ENCODE measurements around the gene MTHFSD.

The MTHFSD gene

DNA sequence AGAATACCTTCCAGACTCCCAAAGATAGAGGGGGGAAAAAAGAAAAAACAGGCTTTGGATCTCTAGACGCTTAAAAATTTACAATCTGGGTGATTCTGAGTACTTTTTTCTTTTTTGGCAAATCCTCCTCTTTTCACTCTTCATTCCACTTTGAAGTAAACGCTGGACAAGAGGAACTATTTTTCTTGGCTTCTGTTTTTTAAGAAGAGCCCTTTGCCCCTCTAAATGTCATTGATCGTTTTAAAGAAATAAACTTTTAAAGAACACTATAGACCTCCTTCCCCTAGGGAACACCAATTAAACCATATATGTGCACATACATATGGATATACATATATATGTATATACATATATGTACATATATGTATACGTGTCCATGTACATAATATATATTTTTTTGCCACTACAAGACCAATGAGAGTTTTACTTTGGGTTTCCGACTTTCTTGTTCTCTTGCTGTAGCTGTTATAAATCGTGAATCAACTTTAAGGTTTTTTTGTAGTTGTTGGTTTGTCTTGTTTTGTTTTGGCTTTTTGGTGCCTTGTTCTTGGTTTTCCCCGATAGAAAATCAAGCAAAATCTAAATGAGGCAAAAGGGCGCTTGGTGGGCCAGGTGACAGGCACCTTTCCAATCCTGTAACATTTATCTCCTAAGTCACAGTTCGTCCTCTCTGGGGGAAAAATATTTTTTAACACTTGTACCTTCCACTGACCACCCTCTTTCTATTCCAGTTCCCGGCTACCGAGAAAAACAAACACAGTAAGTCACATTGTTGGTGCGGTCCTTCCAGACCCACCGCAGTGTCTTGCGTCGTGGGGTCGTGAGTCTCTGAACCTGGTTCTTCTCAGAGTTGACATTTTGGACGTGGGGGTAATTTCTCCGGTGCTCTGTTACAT, 40.3 kb downstream of the MTHFSD start:
- no peak for DNase-seq (ENCODE audit: low spot score)

DNA sequence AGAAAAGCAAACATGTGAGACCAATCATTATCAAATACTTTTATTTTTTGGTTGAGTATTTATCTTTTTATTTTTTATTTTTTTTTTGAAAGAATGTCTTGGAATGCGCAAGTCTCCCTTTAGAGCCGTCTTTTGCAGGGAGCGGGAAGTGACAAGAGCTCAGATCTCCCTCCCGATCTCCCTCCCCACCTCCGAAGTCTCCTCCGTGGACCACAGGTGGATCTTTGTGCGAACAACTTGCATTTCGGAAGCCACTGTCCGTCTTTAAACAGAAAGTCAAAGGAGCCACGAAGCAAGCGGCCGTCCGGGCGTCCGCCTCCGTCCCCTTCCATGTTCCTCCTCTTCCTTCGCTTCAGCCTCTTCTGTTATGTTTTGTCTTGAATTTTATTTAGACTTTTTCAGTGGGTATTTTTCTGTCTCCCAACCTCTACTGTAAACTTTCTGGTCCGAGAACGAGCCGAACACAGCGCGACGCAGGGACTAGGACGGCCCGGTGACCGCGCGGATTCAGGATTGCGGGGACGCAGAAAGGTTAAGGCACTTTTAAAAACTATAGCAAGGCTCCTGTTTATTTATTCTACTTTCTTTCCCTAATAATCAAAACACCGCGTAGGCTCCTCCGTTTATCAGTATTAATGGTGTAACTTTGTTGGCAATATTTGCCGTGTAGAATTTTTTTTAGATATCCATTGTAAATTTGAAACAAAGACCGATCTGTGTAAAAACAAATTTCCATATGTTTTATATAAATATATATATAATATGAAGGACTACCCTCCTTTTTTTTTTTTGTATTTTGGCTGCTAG, 41.4 kb downstream of the MTHFSD start:
- DNase-seq (ENCODE audit: low spot score): no peak

DNA sequence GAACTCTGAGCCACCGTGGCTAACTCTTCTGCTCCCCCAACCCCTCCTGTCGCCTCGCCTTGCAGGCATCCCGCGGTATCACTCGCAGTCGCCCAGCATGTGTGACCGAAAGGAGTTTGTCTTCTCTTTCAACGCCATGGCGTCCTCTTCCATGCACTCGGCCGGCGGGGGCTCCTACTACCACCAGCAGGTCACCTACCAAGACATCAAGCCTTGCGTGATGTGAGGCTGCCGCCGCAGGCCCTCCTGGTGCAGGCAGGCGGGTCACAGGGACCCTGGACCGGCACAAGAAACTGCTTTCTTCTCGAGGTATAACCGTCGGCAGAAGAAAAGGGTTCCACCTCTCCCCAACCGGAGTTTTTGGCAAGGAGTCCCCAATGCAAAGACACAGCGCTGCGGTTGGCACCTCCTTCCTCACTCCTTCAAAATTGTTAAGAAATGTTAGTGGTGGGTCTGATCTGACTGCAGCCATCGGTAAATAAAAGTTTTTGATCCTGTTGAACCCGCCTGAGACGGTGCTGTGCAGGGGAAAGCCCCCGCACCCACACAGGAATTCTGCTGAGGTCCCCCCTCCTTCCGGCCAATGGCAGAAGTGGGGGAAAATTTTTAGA, 42.1 kb downstream of the MTHFSD start:
- no peak for DNase-seq (ENCODE audit: low spot score)

DNA sequence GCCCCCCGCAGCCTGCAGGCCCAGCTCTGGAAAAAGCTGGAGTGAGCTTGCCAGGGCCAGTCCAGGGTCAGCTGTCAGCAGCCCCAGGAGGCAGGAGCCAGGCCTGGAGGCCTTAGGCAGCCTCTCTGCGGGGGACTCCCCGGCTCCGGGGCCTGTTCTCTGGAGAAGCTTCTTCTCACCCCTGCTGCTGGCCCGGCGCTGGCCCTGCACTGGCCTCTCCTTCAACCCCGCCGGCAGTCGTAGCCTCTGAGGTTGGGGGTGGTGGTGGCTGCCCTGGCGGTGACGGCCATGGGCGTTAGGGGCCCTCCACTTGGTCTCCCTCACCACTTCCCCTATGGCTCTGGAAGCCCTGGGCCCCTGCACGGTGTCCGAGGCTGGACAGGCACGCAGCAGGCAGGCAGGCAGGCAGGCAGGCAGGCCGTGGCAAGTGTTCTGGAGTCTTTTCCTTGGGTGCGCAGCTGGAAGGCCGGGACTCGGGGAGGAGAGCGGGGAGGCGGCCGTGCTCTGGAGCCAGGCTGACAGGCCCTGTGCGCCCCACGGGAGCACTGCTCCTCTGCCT, 42.7 kb downstream of the MTHFSD start:
- DNase-seq (ENCODE audit: low spot score): no peak

DNA sequence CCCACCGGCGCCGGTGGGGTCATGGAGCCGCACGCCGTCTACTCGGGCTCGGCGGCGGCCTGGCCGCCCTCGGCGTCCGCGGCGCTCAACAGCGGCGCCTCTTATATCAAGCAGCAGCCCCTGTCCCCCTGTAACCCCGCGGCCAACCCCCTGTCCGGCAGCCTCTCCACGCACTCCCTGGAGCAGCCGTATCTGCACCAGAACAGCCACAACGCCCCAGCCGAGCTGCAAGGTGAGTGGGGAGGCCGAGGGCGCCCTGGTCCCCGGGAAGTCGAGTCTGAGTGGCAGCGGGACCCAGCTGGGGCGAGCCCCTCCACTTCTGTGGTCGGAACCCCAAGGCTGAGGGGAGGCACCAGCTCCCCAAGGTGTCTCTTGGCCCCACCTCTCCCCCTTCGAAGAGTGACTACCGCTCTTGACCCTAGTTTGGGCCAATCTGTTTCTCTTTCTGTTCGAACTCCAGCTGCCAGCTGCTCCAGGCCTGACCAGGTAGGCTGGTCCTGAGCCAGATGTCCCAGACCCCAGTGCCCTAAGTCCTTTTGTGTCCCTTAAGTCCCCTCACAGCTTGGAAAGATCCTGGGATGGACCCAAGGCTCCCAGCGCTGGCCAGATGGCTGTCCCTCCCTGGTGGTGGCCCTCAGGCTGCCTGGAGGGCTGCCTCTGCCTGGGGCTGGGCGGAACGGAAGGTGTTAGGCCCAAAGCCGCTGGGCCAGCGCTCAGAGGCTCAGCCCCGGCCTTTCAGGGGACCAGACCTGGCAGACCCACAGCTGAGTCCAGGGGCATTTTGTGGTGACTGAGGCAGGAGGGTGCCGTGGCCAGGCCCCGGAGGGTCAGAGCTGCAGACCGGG, 43.5 kb downstream of the MTHFSD start:
- no peak for DNase-seq (ENCODE audit: low spot score)

DNA sequence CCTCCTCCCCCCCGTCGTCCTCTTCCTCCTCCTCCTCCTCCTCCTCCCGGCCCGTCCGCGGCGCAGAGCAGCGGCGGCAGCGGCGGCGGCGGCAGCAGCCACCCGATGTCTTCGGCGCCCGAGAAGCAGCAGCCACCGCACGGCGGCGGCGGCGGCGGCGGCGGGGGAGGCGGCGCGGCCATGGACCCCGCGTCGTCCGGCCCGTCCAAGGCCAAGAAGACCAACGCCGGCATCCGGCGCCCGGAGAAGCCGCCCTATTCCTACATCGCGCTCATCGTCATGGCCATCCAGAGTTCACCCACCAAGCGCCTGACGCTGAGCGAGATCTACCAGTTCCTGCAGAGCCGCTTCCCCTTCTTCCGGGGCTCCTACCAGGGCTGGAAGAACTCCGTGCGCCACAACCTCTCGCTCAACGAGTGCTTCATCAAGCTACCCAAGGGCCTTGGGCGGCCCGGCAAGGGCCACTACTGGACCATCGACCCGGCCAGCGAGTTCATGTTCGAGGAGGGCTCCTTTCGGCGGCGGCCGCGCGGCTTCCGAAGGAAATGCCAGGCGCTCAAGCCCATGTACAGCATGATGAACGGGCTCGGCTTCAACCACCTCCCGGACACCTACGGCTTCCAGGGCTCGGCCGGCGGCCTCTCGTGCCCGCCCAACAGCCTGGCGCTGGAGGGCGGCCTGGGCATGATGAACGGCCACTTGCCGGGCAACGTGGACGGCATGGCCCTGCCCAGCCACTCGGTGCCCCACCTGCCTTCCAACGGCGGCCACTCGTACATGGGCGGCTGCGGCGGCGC, 44.4 kb downstream of the MTHFSD start, which contains the start of gene FOXF1:
TSS of gene FOXF1 (plus strand) at position 63 of the 797 bp plus-strand sequence. CDS start at position 106, 43 bp downstream.
- DNase-seq (ENCODE audit: low spot score): no peak

DNA sequence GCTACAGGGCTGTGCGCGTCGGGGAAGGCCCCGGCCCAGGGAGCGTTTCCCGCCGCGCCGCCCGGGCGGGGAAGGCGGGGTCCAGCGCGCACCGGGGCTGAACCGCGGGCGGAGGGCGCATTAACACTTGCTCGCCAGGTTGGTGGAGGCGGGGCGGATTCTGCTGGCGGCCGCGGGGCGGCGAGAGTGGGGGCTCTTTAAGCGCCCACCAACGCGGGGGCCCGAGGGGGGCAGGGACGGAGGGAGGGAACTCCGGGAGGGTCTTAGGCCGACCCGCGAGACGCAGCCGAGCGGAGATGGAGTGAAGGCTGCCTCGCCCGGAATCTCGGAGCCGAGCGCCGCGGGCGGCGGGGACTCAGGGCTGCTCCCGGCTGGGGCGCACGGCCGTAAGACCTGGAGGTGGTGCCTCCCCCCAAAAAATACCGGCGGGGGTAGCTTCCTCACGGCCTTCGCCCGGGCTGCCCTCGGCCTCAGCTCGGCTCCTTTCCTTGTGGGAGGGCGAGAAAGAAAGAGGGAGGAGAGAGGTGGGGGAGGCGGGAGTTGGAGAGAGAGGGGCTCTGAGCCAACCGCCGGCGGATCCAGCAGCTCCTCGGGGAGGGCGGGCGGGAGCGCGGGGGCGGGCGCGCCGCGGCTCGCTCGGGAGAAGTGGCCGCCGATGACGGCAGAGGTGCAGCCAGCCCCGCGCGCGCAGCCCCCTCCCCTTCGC, 45.1 kb downstream of the MTHFSD start:
- no peak for DNase-seq (ENCODE audit: low spot score)

DNA sequence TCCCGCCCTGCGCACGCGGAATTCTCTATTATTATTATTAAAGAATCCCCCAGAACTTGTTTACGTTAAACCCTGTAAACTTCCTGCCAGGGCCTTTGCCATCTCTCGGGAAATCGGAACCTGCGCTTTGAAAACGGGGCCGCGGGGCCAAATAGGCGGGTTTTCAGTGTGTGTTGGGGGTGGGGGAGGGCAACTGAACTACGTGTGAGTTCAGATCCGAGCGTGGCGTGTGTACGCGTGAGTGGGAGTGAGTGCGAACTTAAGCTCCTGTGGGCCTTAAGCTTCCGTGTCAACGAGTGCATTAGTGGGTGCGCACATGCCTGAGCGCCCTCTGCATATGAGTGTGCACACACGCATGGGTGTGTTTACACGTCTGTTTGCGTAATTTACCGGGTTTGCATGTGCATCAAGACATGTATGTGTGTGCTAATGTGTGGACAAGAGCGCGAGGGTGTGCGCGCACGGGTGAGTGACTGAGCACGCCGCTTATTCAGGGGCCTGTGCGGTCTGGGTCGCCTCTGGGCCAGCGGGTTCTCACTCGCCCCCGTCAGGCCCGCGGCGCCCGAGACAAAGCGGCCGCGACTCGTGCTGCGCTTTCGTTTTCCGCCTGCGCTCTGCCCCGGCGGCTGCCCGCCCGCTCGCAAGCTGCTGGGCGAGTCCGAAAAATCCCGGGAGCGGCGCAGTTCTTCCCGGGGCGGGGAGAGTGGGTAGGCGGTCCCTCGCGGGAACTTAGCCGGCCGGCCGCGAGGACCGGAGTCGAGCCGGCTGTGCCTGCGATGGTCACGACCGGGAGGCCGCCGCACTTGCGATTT, 45.9 kb downstream of the MTHFSD start:
- DNase-seq (ENCODE audit: low spot score): peak; percentile 63

DNA sequence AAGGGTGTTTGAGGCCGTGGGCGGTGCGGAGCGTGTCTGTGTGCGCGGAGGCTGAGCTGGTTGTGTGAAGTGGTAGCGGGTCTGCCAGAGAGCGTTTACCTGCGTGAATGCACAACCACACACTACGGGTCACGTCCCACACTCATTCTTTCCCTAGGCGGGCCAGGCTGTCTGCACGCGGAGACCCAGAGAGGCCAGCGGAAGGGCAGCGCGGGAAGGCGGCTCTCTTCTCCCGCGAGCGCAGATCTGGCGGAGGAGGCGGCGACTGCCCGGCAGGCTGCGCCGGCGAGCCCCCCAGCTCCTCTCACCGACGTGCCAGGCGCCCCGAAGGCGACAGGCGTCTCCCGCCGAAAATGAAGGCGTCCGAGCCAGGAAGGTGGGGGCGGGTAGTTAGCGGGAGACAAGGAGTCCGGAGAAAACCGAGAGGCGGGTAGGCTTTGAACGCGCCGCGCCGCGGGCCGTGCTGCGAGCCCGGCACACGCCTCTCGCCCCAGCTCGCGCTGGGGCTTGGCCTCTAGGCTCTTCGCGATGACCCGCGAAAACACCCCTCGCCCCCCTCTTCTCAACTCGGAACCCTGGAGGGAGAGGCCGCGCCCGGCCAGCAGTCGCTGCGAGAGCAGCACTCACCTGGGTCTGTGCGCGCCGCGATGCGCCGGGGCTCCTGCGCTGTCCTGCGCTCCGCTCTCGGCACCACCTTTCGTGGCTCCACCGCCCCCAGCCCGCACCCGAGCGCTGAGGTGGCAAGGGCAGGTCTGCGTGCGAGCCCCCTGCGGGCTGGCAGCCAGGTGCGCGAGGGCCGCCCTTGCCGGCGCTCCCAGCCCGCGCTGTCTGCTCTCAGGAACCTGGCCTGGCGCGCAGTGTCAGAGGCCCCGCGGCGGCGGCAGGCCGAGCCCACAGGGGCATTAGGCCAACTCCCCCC, 46.7 kb downstream of the MTHFSD start:
- DNase-seq (ENCODE audit: low spot score): no peak

DNA sequence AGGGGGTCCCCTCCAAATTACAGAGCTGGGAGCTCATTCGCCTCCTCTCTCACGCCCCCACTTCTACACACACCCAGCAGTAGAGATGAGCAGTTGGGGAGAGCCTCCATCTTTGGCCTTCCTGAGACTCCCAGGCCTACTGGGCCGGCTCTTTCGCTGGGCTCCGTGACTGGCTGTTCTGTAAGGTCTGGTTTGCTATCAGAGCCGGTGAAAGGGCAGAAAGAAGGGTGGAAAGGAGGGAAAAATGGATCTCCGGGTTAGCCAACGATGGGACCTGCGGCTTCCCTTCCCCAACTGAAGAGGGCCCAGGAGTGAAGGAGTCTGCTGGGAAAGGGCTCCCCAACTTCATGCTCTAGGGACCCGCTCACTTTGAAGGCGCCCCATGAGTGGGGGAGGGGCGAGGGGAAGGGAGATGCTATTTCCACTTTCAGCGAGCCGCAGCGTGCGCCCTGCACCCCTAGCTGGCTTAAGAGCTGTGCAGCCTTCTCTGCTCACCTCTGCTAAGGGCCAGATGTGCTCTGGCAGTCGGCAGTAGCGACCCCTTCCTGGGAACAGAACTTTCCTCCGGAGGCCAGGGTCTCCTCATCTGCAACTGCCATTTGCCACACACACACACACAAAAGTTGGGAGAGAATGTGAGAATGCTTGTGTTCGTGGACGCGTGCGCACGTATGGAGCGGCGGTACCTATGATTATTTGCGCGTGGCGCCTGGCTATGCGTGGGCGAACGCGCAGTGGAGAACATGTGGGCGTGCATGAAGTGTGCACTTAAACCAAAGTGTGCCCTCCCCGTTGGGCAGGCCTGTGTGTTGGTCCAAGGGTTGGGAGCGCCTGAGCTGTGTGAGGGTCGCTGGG, 47.6 kb downstream of the MTHFSD start:
- DNase-seq (ENCODE audit: low spot score): no peak

DNA sequence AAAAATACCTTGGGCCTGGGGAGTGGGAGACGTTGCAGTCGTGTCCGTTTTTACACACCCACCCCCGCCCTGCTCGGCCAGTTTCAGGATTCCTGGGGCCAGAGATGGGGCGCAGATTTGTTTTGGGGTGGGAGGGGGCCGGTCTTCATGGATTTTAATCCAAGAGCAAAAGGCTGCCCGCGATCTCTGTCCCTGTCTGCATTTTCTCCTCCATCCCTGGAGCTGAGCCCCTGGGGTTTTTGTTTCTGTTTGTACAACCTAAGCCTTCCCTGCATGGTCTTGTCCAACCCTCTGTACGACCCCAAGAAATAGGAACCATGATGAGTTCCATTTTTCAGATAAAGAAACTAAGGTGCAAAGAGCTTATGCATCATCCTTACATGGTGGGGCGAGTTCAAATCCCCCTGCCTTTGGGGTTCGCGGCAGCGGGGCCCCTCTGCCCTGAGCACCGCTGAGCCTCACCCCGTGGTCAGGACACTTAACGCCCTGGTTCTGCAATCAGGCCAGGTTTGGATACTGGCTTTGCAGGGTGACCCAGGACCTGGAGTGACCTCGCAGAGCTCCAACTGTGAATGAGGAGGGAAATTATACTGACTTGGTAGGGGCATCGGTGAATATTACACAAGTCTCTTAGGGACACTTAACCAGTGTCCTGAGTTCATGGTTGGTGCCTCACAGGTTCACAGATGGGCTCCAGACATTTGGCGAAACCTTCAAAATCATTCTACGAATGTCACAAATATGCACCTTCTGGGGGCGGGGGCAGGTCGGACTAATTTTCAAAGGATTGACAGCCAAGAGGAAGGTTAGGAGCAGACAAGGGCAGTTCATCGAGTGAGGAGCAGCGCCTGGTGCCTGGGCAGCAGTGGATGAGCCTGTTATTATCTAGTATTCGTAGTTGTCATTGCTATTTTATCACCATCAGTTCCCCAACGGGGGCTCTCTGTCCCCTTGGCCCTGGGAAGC, 48.9 kb downstream of the MTHFSD start:
- no peak for DNase-seq (ENCODE audit: low spot score)

DNA sequence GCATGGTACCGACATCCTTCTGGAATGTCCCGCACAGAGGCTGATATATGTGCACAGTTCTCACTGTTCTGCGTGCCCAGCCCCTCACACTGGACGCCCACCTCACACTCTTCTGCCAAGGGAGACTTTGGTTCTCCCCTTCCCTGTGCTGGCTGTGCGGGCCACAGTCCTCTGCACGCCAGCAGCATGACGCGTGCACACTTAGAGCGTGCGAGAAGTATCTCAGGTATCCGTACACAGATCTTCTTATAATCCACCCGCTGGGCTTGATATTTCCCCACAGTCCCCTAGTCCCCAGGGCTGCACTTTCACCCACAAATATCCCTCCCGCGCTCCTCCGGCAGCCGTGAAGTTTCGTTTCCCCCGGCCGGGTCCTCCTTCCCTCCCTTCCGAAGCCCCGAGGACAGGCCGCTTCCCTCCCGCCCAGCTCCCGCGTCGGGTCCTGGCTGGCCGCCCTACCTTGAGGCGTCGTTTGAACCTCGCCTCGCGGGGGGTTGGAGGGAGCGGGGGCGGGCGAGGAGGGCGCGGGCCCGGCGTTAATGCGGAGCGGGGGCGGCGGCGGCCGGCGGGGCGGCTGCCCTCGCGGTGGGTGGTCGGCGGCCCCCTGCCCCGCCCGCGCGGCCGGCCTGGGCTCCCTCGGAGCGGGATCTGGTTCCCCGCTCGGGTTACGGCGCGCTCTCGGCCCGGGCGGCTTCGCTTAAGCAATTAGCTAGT, 49.7 kb downstream of the MTHFSD start:
- DNase-seq (ENCODE audit: low spot score): no peak

DNA sequence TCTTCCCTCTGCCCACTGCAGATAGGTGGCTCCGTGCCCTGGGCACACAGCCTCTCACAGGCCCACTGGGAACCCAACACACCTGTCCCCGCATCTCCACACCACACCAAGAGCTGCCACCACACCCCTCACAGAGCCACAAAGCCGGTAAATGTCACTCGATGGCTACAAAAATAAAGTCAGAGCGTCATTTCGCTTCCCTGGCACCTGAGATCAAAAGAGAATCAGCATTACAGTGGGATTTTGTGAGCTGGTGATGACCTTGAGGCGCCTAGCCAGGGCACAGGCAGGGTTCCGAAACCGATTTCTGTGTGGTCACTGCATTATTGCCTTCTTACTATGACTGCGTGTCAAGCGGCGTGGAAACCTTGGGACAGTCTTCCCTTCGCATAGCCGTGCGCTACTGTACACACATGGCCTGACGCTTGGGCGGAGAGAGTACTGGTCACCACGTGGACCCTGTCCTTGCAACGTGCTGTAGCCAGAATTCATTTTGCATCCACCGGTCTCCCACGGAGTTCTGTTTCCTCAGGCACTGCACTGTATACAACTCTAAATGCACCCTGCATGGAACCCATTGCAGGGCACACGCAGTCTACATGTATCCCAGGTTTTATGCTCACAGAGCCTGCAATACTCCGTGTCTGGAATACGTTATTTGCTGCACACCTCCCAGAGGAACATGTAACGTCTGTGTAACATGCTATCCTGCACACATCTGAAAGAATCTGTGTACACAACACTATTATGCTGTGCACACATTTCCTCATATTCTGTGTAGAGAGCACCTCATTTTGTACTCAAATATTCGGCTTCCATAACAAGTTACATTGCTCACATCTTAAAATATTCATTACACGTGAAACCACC, 50.5 kb downstream of the MTHFSD start:
- DNase-seq (ENCODE audit: low spot score): no peak

DNA sequence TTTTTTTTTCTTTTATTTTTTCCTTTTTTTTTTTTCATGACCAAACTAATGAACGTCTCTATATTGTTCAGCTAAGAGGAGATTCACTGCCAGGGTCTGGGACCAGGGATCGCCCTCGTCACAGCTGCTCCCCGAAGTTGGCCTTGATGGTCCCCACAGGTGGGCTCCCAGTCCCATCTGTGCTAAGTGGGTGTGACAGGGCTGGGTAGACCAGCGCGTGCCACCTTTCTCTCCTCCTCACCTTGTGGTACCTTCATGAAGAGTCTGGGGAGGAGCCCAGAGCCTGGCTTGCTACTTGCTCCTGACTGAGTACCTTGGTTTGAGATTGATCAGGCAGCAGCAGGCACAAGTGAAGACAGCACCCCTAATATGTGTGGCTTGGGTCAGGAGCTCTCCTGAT, 51.2 kb downstream of the MTHFSD start:
- no peak for DNase-seq (ENCODE audit: low spot score)

Measured in SW480 (cell line).